Femur (tissue), 1 donor: ENCODE measurements around the gene OR51B4.
A peak's percentile ranks its signal among the peaks of the same experiment; 100 is the strongest.
"Not testable (repeated sequence)": the region's sequence is repeated elsewhere in the genome, so short reads cannot be mapped to it uniquely, and the experiment has no call there.

ENCODE experiments used
- DNase-seq: peaks from one replicate; pipeline ENCODE4 v3.0.0-alpha.2; 2017

OR51B4 gene

GRCh38 chr11:5294342-5294995, 7.3 kb downstream of the OR51B4 start:
- not testable (repeated sequence) for DNase-seq

DNA sequence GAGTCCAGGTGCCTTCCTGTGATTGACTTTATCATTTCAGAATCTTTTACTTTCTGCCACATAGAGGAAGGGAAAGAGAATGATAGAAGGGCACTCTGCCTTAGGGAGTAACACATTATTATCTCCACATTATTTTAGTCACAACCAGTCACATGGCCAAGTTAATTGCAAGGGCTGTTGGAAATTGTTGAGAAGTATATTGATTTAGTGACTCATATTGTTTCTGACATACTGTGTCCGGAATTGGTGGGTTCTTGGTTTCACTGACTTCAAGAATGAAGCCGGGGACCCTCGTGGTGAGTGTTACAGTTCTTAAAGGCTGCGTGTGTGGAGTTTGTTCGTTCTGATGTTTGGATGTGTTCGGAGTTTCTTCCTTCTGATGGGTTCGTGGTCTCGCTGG, 8.7 kb downstream of the OR51B4 start:
- no peak for DNase-seq

GRCh38 chr11:5291207-5291838, 10.4 kb downstream of the OR51B4 start:
- no peak for DNase-seq

- DNase-seq = no peak
Measured at GRCh38 chr11:5290106-5290505, 11.6 kb downstream of the OR51B4 start.

DNA sequence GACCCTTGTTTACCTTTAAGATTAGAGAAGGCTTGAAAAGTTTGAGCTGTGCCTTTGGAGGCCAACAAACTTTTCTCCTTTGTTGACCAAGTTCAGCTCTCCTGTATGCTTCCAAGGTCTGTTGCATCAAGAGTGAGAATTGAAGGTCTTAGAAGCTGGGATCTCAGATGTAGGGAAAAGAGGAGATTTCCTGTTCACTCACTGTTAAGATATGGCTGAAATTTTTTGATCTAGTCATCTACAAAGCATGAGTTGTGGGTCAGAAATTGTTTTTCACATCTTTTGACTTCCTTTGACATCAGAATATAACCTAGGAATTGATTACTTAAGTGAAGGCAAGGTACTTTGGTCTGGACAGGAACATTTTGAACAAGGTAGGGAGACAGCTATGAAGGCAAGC, 12.1 kb downstream of the OR51B4 start:
- DNase-seq = no peak

DNA sequence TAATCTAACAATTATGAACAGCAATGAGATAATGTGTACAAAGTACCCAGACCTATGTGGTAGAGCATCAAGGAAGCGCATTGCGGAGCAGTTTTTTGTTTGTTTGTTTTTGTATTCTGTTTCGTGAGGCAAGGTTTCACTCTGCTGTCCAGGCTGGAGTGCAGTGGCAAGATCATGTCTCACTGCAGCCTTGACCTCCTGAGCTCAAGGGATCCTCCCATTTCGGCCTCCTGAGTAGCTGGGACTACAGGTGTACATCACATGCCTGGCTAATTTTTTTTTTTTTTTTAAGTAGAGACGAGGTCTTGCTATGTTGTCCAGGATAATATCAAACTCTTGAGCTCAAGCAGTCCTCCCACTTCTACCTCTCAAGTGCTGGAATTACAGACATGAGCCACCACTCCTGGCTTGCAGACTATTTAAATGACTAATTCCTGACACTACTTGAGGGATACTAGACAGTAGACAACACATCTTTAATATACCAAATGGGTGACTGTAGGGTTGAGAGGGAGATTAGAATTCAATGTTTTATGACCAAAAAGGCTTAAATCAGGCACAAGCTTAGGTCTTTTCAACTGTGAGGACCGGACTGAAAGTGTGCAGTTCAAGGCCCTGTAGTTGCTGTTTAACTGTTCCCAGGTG, 12.7 kb downstream of the OR51B4 start:
- no peak for DNase-seq

GRCh38 chr11:5288108-5288905, 13.4 kb downstream of the OR51B4 start:
- DNase-seq = peak; percentile 44

- no peak for DNase-seq
Measured at GRCh38 chr11:5286901-5287300, 14.8 kb downstream of the OR51B4 start.

- no peak for DNase-seq
Measured at GRCh38 chr11:5286351-5286750, 15.4 kb downstream of the OR51B4 start.

- no peak for DNase-seq
Measured at GRCh38 chr11:5285703-5286340, 15.9 kb downstream of the OR51B4 start.

DNA sequence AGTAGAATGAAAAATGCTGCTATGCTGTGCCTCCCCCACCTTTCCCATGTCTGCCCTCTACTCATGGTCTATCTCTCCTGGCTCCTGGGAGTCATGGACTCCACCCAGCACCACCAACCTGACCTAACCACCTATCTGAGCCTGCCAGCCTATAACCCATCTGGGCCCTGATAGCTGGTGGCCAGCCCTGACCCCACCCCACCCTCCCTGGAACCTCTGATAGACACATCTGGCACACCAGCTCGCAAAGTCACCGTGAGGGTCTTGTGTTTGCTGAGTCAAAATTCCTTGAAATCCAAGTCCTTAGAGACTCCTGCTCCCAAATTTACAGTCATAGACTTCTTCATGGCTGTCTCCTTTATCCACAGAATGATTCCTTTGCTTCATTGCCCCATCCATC, 17.1 kb downstream of the OR51B4 start:
- peak; percentile 27 for DNase-seq

- no peak for DNase-seq
Measured at GRCh38 chr11:5283882-5284281, 17.9 kb downstream of the OR51B4 start.

GRCh38 chr11:5283086-5283485, 18.7 kb downstream of the OR51B4 start:
- DNase-seq = no peak

- DNase-seq = no peak
Measured at GRCh38 chr11:5282628-5283027, 19.1 kb downstream of the OR51B4 start.

DNA sequence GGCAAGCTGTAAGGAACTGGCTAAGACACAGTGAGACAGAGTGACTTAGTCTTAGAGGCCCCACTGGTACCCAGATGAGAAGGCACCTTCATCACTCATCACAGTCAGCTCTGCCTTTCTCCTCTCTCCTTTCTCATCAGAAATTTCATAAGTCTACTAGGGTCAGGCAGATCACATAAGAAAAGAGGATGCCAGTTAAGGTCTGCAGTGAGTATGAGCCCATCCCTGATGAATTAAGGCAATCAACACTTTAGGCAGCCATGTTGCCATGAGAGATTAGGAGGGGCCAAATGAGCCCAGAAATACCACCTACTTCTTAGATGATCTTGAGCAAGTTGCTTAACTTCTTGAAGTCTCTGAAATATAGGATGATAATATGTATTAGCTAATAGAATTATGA, 20.1 kb downstream of the OR51B4 start:
- DNase-seq = no peak

- peak; percentile 61 for DNase-seq
Measured at GRCh38 chr11:5280582-5281102, 21.1 kb downstream of the OR51B4 start.

DNA sequence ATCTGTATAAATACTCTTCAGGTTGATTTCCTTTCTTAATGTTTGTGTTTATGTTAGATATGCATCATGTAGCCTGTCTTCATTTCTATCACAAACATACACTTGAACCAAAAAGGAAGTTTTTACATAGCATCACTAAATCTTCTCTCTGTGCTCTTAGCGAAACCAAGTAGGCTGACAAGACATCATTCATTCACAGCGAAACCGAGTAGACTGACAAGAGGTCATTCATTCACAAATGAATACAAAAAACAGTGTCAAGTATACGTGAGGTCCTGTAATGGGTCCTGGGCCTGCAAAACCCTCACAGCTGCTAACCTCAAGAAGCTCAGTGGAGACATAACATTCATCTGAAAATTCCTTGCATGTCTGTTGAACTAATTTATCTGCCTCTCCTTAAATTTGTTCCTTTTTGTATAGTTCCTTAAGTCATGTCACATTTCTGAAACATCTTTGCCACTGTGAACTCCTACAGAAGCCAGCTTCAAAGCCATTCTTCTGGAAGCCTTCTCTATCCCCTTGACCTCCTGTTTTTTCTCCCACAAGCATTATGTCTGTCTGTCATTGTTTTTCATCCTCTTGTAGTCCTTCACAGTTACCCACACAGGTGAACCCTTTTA, 22.2 kb downstream of the OR51B4 start:
- no peak for DNase-seq

DNA sequence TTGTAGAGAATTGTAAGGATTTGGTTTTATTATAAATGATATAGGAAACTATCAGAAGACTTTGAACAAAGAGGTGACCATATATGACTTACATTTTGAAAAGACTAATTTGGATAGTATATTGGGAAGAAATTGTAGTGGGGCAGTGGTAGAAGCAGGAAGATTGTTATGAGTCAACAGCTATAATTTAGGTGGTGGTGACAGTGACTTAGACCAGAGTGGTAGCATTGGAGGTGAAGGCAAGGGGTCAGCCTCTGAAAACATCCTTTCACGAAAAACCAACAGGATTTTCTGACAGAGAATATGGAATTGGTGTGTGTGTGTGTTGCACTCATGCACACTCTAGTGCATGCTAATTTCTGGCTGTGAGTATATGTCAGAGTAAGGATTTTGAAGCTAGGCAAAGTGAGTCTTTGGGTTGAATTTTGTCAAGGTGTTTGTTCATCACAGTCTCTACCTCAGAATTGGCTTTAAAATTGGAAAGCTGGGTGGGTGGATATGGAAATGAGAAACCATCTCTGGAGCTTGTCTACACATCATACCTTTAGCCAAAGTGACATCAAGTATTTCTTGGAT, 23.9 kb downstream of the OR51B4 start:
- DNase-seq = no peak

DNA sequence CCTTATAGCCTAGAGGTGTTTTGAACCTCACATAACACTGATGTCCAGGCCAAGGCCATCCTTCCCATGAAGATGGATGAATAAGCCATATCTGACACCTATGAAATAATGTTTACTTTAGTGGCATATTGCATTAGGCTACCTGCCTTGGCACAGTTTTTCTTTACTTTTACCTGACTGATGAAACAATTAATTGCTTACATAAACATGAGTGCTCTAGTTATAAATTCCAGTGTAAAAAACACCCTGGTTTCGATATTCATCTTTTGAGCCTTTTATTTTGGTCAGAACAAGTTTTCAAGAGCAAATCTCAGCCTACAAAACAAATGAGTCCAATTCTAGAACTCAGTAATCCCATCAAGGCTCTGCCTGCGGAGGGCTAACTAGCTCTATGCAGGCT, 25.0 kb downstream of the OR51B4 start:
- no peak for DNase-seq

DNA sequence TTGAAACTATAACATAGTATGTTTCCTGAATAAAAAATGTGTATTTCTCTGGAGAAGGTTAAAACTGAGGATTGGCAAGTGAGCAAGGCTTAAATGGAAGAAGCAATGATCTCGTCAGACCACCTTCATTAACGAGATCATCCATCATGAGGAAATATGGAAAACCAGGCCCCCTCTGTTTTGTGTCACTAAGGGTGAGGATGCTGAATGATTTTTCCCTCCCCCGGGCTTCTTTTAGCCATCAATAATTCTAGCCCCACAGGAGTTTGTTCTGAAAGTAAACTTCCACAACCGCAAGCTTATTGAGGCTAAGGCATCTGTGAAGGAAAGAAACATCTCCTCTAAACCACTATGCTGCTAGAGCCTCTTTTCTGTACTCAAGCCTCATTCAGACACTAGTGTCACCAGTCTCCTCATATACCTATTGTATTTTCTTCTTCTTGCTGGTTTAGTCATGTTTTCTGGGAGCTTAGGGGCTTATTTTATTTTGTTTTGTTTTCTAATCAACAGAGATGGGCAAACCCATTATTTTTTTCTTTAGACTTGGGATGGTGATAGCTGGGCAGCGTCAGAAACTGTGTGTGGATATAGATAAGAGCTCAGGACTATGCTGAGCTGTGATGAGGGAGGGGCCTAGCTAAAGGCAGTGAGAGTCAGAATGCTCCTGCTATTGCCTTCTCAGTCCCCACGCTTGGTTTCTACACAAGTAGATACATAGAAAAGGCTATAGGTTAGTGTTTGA, 26.2 kb downstream of the OR51B4 start:
- no peak for DNase-seq

- DNase-seq = no peak
Measured at GRCh38 chr11:5274395-5274794, 27.4 kb downstream of the OR51B4 start.
